ENCODE data around the gene GLT8D1. TPM values are rescaled to one million over a fixed set of nuclear protein-coding genes. Genes with fewer than 3 reads are reported as not detected.

Gene GLT8D1
- total and polyA plus RNA-seq, 9 of the 15 experiments (the other 6 are each of a cell fraction or from before 2014, with no cell fraction given) = 14.1 to 65.9 (median 33.7) TPM

GRCh38 chr3:52704611-52705437 is 767 bp downstream of the GLT8D1 start:
- H3K4me3 ChIP-seq = peak overlapping the region; percentile 83
- H3K4me1 ChIP-seq (replicated peaks in 1 of 2; ENCODE audit: control insufficient read depth in 2 of 2, insufficient read depth in 2 of 2, low read length in 2 of 2) = peaks cover 7 to 10% of the 10 kb centered on the region in 2 experiments; a peak in 3 of 5 replicates
- peaks cover 49% of the 10 kb centered on the region for H3K79me2 ChIP-seq (ENCODE audit: control insufficient read depth, insufficient read depth, low read length)
- in situ Hi-C loops (cut with MboI) (no loop called here), intact Hi-C loops (cut with micrococcal nuclease) (no loop called here)
- CTCF ChIA-PET (ENCODE audit: low intra/inter-chr PET ratio) = interaction anchor here (0.7 kb wide), 1 partner anchor 157 kb away, joined by 3 read pairs; no protein-coding TSS in a partner anchor
- WGBS (ENCODE audit: insufficient coverage, low coverage, missing lambda C conversion rate) = 1% methylated on average over 13 of the region's 22 CpGs
- no peaks in the 10 kb centered on the region for H4K20me1 ChIP-seq (replicated peaks; ENCODE audit: control insufficient read depth, insufficient read depth, low read length)
- POLR2A ChIA-PET = interaction anchor here (1.1 to 1.6 kb wide), 4 partner anchors 8 to 15 kb away, joined by 3 to 6 read pairs (median 5); no protein-coding TSS in a partner anchor
- peak in 3 of 4 experiments; percentile 11 to 37 (median 22) for DNase-seq (ENCODE audit: extremely low read depth in 1 of 4, low spot score in 3 of 4)
- H3K9ac ChIP-seq (ENCODE audit: insufficient read depth in 1 of 2, low read depth in 2 of 2, low read length in 2 of 2) = peak overlapping the region; percentile 79 to 98
- H3K9me3 ChIP-seq (replicated peaks; ENCODE audit: control insufficient read depth, insufficient read depth, low read depth, low read length) = no peaks in the 10 kb centered on the region
- peak overlapping the region; percentile 96 for H2AFZ ChIP-seq (ENCODE audit: low read depth, low read length)
- H3K9me1 ChIP-seq (ENCODE audit: control insufficient read depth, insufficient read depth, low read length) = no peaks in the 10 kb centered on the region
- ATAC-seq = peak; percentile 34
- peak overlapping the region; percentile 78 for H3K27ac ChIP-seq (ENCODE audit: extremely low read depth, low read depth, low read length)
- FAIRE-seq = peak; percentile 19
- TSS peak; percentile 69 for BruUV-seq (replicated peaks)
- peak overlapping the region; percentile 94 for H3K4me2 ChIP-seq (ENCODE audit: insufficient read depth, low read length)
- H3K27me3 ChIP-seq (ENCODE audit: control insufficient read depth in 2 of 2, insufficient read depth in 2 of 2, low read length in 2 of 2) = no peaks in the 10 kb centered on the region
- H3K36me3 ChIP-seq (ENCODE audit: control insufficient read depth, insufficient read depth, low read length) = peaks cover 19% of the 10 kb centered on the region
- TF ChIP-seq, protein P1, sequence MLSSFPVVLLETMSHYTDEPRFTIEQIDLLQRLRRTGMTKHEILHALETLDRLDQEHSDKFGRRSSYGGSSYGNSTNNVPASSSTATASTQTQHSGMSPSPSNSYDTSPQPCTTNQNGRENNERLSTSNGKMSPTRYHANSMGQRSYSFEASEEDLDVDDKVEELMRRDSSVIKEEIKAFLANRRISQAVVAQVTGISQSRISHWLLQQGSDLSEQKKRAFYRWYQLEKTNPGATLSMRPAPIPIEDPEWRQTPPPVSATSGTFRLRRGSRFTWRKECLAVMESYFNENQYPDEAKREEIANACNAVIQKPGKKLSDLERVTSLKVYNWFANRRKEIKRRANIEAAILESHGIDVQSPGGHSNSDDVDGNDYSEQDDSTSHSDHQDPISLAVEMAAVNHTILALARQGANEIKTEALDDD (IDR thresholded peaks at IDR 0.05) = no peak
- no peak for TF ChIP-seq SMAD3 (CRISPR knock-in tag; conservative IDR thresholded peaks at IDR 0.05)
- no peak for TF ChIP-seq PPARD (CRISPR knock-in tag; IDR thresholded peaks at IDR 0.05)
- TF ChIP-seq DACH1 (IDR thresholded peaks at IDR 0.05; ENCODE audit: partially characterized antibody) = no peak
- peak; percentile 17; the same call in 1 of the 2 replicates for TF ChIP-seq TFAP4 (CRISPR knock-in tag; IDR thresholded peaks at IDR 0.05; ENCODE audit: borderline replicate concordance)
- TF ChIP-seq, protein P2, sequence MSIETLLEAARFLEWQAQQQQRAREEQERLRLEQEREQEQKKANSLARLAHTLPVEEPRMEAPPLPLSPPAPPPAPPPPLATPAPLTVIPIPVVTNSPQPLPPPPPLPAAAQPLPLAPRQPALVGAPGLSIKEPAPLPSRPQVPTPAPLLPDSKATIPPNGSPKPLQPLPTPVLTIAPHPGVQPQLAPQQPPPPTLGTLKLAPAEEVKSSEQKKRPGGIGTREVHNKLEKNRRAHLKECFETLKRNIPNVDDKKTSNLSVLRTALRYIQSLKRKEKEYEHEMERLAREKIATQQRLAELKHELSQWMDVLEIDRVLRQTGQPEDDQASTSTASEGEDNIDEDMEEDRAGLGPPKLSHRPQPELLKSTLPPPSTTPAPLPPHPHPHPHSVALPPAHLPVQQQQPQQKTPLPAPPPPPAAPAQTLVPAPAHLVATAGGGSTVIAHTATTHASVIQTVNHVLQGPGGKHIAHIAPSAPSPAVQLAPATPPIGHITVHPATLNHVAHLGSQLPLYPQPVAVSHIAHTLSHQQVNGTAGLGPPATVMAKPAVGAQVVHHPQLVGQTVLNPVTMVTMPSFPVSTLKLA (conservative IDR thresholded peaks at IDR 0.05) = peak; percentile 49 to 54; a peak in 3 of 4 replicates
- TF ChIP-seq HDAC1 (IDR thresholded peaks at IDR 0.05) = peak in 1 of 2 experiments; percentile 37; a peak in 1 of 4 replicates
- peak; percentile 9; the same call in 1 of the 2 replicates for TF ChIP-seq ZBTB7A (IDR thresholded peaks at IDR 0.05; ENCODE audit: borderline replicate concordance, control insufficient read depth, low read depth, low read length)
- TF ChIP-seq HLTF (IDR thresholded peaks at IDR 0.05) = no peak
- TF ChIP-seq SREBF2 (CRISPR knock-in tag; IDR thresholded peaks at IDR 0.05) = no peak
- TF ChIP-seq HDAC2 (IDR thresholded peaks at IDR 0.05) = no peak
- TF ChIP-seq PKNOX1 (IDR thresholded peaks at IDR 0.05) = 0 out of 2 replicates have a peak, but pooled peaks have one; percentile 15
- TF ChIP-seq L3MBTL2 (IDR thresholded peaks at IDR 0.05) = peak; percentile 22; the same call in 1 of the 2 replicates
- TF ChIP-seq, protein P3, sequence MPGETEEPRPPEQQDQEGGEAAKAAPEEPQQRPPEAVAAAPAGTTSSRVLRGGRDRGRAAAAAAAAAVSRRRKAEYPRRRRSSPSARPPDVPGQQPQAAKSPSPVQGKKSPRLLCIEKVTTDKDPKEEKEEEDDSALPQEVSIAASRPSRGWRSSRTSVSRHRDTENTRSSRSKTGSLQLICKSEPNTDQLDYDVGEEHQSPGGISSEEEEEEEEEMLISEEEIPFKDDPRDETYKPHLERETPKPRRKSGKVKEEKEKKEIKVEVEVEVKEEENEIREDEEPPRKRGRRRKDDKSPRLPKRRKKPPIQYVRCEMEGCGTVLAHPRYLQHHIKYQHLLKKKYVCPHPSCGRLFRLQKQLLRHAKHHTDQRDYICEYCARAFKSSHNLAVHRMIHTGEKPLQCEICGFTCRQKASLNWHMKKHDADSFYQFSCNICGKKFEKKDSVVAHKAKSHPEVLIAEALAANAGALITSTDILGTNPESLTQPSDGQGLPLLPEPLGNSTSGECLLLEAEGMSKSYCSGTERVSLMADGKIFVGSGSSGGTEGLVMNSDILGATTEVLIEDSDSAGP (CRISPR knock-in tag; IDR thresholded peaks at IDR 0.05) = no peak
- TF ChIP-seq NFIX (CRISPR knock-in tag; IDR thresholded peaks at IDR 0.05; ENCODE audit: low read depth) = no peak
